Measurements from ENCODE around the gene RIPOR3. TPM values are rescaled to one million over a fixed set of nuclear protein-coding genes. Genes with fewer than 3 reads are reported as not detected.
A peak's percentile ranks its signal among the peaks of the same experiment; 100 is the strongest.
"Not testable (repeated sequence)": the region's sequence is repeated elsewhere in the genome, so short reads cannot be mapped to it uniquely, and the experiment has no call there.

RIPOR3 gene
- total RNA-seq, 2 donors from 2014 or later: not detected

GRCh38 chr20:50625986-50626677 is 65.2 kb downstream of the RIPOR3 start:
- Mint-ChIP-seq H3K27me3 (no peaks in the 10 kb centered on the region), H3K27ac (no peak overlapping the region), H3K4me3 (no peak overlapping the region), H3K36me3 (no peaks in the 10 kb centered on the region), H3K9me3 (no peaks in the 10 kb centered on the region), H3K4me1 (ENCODE audit: low read depth in 2 of 2) (no peaks in the 10 kb centered on the region)
- ATAC-seq: no peak
- DNase-seq (ENCODE audit: low spot score): no peak

DNA sequence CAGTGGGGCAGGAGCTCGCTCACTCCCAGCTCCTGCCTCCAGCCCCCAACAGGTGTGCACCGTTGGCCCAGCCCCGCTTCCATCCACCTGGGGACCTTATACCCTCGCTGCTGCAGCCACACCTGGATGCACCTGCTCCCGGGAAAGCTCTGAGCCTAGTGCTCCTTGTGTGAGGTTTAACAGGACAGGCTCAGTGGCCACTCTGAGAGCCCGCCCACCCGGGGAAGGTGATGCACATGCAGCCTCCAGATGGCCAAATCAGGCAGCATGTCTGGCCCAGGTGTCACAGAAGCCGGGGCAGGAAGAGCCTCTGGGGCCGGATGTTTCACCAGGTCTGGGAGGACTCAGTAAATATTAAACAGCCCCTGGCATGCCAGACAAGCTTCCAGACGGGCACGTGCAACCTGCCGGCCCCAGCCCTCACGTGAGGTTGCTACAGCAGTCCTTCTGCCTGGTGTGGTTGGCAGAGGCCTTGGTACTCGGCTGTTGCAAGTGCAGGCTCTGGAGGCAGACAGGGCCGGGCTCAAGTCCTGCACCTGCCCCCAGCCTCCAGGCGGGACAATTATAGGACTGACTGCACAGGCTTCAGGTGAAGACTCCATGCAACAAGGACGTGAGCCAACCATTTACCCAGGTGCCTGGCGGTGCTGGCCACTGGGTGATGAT is 66.9 kb downstream of the RIPOR3 start:
- H3K27me3 Mint-ChIP-seq: no peaks in the 10 kb centered on the region
- no peaks in the 10 kb centered on the region for H3K4me1 Mint-ChIP-seq (ENCODE audit: low read depth in 2 of 2)
- H3K9me3 Mint-ChIP-seq: no peaks in the 10 kb centered on the region
- no peak for DNase-seq (ENCODE audit: low spot score)
- no peak overlapping the region for H3K27ac Mint-ChIP-seq
- no peaks in the 10 kb centered on the region for H3K36me3 Mint-ChIP-seq
- no peak for ATAC-seq
- H3K4me3 Mint-ChIP-seq: no peak overlapping the region

DNA sequence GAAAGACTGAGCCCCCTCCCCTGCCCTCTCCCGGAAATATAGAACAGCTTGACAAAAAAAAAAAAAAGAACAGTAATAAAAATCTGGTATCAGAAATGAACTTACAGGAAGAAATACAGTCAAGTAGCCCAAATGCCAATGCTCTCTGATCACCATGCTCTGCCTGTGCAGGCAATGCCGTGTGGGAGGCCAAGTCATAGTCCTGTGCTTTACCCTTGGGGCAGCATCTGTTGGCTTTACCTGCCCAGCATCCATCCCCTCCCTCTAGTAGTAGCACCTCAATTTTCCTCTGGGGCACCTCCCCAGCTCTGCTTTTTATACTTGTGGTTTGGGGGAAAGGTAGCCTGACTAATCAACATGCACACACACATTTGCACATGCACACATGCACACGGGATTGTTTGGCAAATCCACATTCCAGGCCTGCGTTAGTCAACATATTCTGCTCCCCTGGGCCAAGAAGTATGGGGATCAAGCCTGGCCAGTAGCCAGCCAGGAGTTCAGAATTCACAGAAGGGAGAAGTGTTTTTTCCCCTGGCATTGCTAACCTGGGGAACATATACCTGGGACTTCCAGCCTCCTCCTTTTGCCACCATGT is 70.2 kb downstream of the RIPOR3 start:
- no peak for DNase-seq (ENCODE audit: low spot score)
- Mint-ChIP-seq H3K4me1 (ENCODE audit: low read depth in 2 of 2) (no peaks in the 10 kb centered on the region), H3K9me3 (no peaks in the 10 kb centered on the region), H3K27me3 (no peaks in the 10 kb centered on the region), H3K27ac (no peak overlapping the region), H3K4me3 (no peak overlapping the region), H3K36me3 (no peaks in the 10 kb centered on the region)
- no peak for ATAC-seq

GRCh38 chr20:50620459-50620858 is 70.9 kb downstream of the RIPOR3 start:
- not testable (repeated sequence) for H3K4me3 Mint-ChIP-seq; ATAC-seq; H3K36me3 Mint-ChIP-seq; H3K27me3 Mint-ChIP-seq; H3K9me3 Mint-ChIP-seq; DNase-seq (ENCODE audit: low spot score); H3K4me1 Mint-ChIP-seq (ENCODE audit: low read depth in 2 of 2); H3K27ac Mint-ChIP-seq

GRCh38 chr20:50618537-50618936 is 72.8 kb downstream of the RIPOR3 start:
- ATAC-seq: no peak
- Mint-ChIP-seq H3K4me3 (no peak overlapping the region), H3K4me1 (ENCODE audit: low read depth in 2 of 2) (no peaks in the 10 kb centered on the region), H3K27me3 (no peaks in the 10 kb centered on the region), H3K9me3 (no peaks in the 10 kb centered on the region), H3K36me3 (no peaks in the 10 kb centered on the region), H3K27ac (no peak overlapping the region)
- no peak for DNase-seq (ENCODE audit: low spot score)

- ATAC-seq (no peak), DNase-seq (ENCODE audit: low spot score) (no peak)
- Mint-ChIP-seq H3K27ac (no peak overlapping the region), H3K9me3 (no peaks in the 10 kb centered on the region), H3K4me3 (no peak overlapping the region), H3K36me3 (no peaks in the 10 kb centered on the region), H3K4me1 (ENCODE audit: low read depth in 2 of 2) (no peaks in the 10 kb centered on the region), H3K27me3 (no peaks in the 10 kb centered on the region)
These were observed 74.3 kb downstream of the RIPOR3 start for GRCh38 chr20:50617022-50617421.

DNA sequence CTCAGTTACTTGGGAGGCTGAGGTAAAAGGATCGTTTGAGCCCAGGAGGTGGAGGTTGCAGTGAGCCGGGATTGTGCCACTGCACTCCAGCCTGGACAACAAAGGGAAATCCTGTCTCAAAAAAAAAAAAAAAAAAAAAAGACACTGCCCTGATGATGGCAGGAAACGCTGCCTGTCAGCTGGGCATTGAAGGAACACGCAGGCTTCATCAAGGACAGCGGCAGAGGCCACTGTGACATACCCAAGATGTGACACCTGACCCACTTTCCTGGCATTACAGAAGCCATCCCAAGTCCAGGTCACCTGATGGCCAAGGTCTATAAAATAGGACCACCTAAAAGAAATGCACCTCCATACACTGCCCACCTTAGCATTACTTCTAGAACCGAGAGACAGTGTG is 75.9 kb downstream of the RIPOR3 start:
- H3K27ac Mint-ChIP-seq: no peak overlapping the region
- H3K4me3 Mint-ChIP-seq: no peak overlapping the region
- no peaks in the 10 kb centered on the region for H3K9me3 Mint-ChIP-seq
- DNase-seq (ENCODE audit: low spot score) (no peak), ATAC-seq (no peak)
- no peaks in the 10 kb centered on the region for H3K36me3 Mint-ChIP-seq
- H3K4me1 Mint-ChIP-seq (ENCODE audit: low read depth in 2 of 2): no peaks in the 10 kb centered on the region
- H3K27me3 Mint-ChIP-seq: no peaks in the 10 kb centered on the region

DNA sequence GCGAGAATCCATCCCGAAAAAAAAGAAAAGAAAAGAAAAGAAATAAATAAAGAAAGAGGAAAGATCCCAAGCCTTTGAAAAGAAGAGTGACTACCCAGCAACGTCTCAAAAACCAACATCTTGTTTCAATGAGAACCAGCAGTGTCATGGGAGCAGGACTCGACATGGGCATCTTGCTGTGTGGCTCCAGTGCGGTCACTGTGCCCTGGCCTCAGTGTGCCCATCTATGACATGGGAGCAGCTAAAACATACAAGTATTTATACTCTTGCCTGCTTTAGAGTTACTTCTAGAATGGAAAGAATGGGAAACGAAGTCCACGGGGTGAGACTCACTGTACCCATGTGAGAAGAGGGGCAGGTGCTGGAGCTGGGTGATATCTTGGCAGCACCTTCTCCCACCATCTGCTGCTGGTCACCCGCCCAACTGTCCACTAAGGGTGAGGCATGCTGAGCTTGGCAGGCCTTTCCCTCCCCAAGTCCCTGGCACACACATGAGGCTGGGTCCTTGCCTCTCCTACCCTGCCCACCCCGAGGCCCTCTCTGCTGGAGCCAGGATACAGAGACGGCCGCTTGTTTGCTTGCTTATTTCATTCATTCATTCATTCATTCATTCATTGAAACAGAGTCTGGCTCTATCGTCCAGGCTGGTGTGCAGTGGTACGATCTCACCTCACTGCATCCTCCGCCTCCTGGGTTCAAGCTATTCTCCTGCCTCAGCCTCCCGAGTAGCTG is 77.7 kb downstream of the RIPOR3 start:
- no peak overlapping the region for H3K4me3 Mint-ChIP-seq
- ATAC-seq (no peak), DNase-seq (ENCODE audit: low spot score) (no peak)
- H3K27me3 Mint-ChIP-seq: no peaks in the 10 kb centered on the region
- H3K9me3 Mint-ChIP-seq: no peaks in the 10 kb centered on the region
- H3K27ac Mint-ChIP-seq: no peak overlapping the region
- H3K4me1 Mint-ChIP-seq (ENCODE audit: low read depth in 2 of 2): no peaks in the 10 kb centered on the region
- H3K36me3 Mint-ChIP-seq: no peaks in the 10 kb centered on the region

DNA sequence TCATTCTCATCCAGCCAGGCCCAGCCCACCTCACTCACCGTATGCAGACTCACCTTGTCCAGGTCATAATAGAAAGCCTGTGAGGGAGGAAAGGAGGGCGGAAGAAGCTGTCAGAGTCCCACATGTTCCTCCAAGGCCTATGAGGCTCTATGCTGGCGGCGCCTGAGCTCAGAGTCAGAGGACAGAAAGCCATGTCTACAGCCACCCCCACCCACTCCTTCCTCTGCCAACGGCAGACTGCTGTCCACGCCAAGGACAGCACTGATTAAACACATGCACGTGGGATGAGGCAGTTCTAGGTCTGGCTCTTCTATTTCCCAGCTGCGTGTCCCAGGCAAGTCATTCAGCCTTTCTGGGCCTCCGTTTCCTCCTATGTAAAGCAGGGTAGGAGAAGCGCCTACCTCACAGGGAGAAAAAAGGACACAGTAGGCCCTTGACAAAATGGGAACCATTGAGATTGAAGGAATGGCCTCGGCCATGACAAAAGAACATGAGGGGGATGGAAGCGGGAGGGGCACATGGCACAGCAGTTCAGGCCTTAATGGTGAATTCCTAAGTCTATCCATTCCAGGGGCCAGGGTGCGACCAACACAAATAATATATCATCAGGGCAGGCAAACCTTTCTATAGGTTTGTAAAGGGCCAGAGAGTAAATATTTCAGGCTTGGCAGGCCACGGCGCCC is 80.1 kb downstream of the RIPOR3 start:
- no peaks in the 10 kb centered on the region for H3K4me1 Mint-ChIP-seq (ENCODE audit: low read depth in 2 of 2)
- H3K27me3 Mint-ChIP-seq: no peaks in the 10 kb centered on the region
- H3K4me3 Mint-ChIP-seq: no peak overlapping the region
- ATAC-seq (no peak), DNase-seq (ENCODE audit: low spot score) (no peak)
- no peaks in the 10 kb centered on the region for H3K9me3 Mint-ChIP-seq
- no peaks in the 10 kb centered on the region for H3K36me3 Mint-ChIP-seq
- H3K27ac Mint-ChIP-seq: no peak overlapping the region

DNA sequence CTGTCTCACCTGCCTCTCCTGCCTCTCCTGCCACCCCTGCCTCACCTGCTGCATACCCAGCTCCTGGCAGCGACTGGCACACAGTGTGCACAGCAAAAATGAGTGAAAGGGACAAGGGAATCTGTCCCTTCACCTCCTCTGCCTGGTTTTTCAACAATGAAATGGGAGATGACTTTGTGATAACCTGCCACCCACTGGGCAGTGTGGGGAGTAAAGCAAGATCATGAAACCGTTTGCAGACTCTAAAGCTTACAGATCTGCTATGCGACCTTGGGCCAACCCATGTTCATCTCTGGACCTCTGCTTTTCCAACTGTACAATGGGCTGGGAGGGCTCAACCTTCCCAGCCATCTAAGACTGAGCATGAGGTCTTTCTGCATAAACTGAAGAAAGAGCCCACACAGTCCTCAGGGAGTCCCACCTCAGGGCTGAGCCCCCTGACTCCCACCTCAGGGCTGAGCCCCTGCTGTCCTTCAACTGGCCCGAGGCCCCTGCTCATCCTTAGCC is 81.1 kb downstream of the RIPOR3 start:
- Mint-ChIP-seq H3K9me3 (no peaks in the 10 kb centered on the region), H3K27me3 (no peaks in the 10 kb centered on the region), H3K27ac (no peak overlapping the region), H3K4me3 (no peak overlapping the region), H3K4me1 (ENCODE audit: low read depth in 2 of 2) (no peaks in the 10 kb centered on the region), H3K36me3 (no peaks in the 10 kb centered on the region)
- ATAC-seq: no peak
- no peak for DNase-seq (ENCODE audit: low spot score)

- Mint-ChIP-seq H3K27ac (no peak overlapping the region), H3K4me3 (no peak overlapping the region), H3K9me3 (no peaks in the 10 kb centered on the region), H3K36me3 (no peaks in the 10 kb centered on the region), H3K4me1 (ENCODE audit: low read depth in 2 of 2) (no peaks in the 10 kb centered on the region), H3K27me3 (no peaks in the 10 kb centered on the region)
- ATAC-seq: peak in 1 of 2 donors; percentile 11
- no peak for DNase-seq (ENCODE audit: low spot score)
These were observed 81.8 kb downstream of the RIPOR3 start for GRCh38 chr20:50609438-50609989.

GRCh38 chr20:50608750-50609104 is 82.6 kb downstream of the RIPOR3 start:
- no peak overlapping the region for H3K4me3 Mint-ChIP-seq
- no peak for ATAC-seq
- H3K27ac Mint-ChIP-seq: no peak overlapping the region
- no peak for DNase-seq (ENCODE audit: low spot score)
- H3K36me3 Mint-ChIP-seq: no peaks in the 10 kb centered on the region
- no peaks in the 10 kb centered on the region for H3K9me3 Mint-ChIP-seq
- H3K27me3 Mint-ChIP-seq: no peaks in the 10 kb centered on the region
- no peaks in the 10 kb centered on the region for H3K4me1 Mint-ChIP-seq (ENCODE audit: low read depth in 2 of 2)

Data from natural killer cell treated with Interleukin-12 subunit alpha and Interleukin-12 subunit beta and Interleukin-15 and Interleukin-18, amount 100 ng/mL, for 72 hours (primary cell).